HG02852 (cell line): ENCODE results near the gene LRRK1.

Experiments used
- ATAC-seq: cut with Tn5 transposase; IDR thresholded peaks from one replicate; pipeline ENCODE4 v1.9.1; 2021; ENCODE audit warnings: mild to moderate bottlenecking, moderate library complexity; ENCODE audit not compliant: unreplicated experiment

Gene LRRK1

DNA sequence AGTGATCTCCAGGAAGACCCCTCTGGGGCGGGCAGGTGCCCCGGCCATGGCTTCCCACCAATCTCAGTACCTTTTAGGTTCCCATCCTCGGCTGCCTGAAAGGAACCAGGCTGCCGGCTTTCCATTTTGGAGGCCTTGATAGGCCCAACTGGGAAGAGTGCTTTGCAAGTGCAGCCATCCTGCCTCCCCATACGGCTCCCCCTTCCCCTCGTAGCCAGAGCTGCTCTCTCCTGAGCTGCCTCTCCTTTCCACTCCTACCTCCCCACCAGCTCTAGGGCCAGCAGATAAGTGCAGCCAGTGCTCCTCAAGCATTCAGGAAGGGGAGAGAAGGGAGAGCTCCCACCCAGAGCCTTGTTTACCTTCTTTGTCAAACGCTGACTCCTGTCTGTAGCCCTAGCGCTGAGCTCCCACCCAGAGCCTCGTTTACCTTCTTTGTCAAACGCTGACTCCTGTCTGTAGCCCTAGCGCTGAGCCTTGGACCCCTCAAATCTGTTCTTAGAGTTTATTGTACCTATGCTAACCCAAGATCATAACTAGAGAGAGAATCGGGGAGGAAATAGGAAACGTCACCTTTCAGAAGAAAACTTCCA is 133.0 kb downstream of the LRRK1 start:
- no peak for ATAC-seq

GRCh38 chr15:101052681-101053121 is 133.5 kb downstream of the LRRK1 start:
- no peak for ATAC-seq

- no peak for ATAC-seq
These were observed 134.1 kb downstream of the LRRK1 start for GRCh38 chr15:101053261-101053660.

DNA sequence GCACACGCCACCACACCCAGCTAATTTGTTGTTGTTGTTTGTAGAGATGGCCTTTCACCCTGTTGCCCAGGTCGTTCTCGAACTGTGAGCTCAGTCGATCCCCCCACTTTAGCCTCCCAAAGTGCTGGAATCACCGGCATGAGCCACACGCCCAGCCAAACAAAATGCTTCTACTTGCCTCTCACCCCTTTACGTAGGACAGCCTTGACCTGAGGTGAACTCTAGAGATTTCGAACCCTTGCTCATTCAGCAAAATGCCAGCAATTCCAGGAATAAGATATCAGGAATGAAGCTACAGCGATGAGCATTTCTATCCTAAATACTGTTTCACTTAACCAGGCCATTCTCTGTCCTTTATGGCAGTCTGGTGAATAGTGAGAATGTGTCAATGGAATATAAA is 135.0 kb downstream of the LRRK1 start:
- ATAC-seq = no peak

- ATAC-seq = no peak
These were observed 135.8 kb downstream of the LRRK1 start for GRCh38 chr15:101054991-101055390.

DNA sequence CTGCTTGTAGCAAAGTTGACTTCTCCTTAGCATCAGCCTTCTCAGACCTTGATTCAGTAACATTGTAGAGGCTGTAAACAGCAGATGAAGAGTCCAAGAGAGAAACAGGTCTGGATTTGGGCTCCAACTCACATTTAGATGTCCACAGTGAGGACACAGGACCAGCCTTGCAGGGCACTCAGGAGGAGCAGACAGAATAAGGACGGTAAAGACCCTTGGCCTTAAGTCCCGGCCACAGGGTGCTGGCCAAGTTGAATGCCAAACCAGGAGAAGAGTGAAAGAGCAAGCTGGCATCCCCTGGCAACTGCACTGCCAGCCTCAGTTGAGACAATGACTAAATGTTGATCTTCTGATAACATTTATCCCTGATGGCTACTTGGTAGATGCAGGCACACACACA is 136.3 kb downstream of the LRRK1 start:
- ATAC-seq = no peak

- ATAC-seq = no peak
These were observed 137.5 kb downstream of the LRRK1 start for GRCh38 chr15:101056366-101057334.

- no peak for ATAC-seq
These were observed 138.8 kb downstream of the LRRK1 start for GRCh38 chr15:101057841-101058407.

- no peak for ATAC-seq
These were observed 139.6 kb downstream of the LRRK1 start for GRCh38 chr15:101058735-101059134.

DNA sequence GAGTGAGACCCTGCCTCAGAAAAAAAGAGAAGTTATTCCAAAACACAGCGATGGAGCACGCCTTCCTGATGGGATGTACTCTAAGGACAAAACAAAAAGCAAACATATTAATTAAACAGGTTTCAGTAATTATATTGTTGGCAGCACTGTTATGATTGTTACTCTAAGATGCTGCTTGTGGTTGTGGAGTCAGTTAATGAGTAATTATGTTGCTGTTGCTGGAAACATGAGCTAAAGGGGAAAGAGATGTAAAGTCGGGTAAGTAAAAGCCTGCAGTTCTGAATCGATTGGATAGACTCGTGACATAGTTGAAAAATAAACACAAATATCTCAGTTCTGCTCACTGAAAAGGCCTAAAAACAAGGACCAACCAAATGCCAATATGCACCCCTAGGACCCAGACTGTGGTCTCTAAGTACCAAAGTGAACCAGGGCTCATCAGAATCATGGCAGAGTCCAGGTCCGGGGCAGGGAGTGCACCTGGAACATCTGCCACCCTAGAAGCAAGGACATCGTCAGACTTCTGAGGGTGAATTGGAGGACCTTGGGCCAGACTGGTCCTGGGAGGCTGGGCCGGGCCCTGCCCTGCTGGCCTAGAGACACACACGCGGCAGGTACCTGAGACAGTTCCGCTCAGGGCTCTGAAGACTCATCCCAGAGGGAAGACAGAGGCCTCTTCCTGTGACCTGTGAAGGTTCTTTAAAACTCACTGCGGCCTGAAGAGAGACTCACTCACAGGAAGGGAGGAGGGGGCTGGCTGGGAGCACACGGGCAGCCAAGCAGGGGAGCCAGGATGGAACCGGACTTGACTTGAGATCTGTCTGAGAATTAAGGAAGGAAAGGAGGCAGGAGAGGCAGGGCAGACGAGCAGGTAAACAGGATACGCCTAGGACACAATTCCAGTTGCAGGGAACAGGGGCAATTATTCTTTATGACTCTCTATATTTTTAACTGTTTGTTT is 140.5 kb downstream of the LRRK1 start:
- no peak for ATAC-seq

DNA sequence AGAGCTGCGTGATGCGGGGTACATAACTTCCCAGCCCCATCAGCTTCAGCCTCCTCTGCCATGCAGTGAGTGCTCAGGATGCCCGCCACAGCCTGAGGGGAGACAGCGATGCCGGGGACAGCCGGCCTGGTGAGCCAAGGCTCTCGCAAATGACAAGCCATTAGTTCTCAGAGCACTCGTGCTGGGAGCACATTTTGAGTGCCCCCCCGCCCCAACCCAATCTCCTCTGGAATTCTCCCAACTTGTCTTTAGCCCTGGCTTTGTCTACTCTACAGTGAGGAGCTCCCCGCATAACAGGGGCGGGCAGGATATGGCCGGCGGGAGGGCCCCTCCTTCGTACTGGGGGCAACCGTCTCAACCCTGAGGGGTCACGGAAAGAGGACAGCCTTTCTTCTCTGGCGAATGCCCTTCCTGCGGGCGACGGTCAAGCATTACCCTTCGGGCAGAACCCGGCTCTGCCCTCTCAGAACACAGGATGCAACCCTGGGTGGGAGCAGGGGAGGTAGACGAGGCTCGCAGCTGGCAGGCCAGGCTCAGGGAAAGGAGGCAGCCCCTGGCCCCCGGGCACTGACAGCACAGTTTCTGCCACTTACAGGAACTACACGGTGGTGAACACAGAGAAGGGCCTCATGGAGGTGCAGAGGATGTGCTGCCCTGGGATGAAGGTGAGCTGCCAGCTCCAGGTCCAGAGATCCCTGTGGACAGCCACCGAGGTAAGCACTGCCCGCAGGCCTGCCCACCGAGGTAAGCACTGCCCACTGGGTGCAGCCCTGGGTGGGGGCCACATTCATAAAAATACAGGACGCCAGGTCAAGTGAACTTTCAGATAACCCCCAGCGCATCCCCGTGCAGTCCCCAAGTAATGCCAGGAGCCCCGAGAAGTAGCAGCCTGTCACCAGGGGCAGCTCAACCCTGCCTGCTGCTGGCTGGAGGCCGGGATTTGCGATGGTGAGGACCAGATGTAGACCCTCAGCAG is 141.7 kb downstream of the LRRK1 start:
- no peak for ATAC-seq

DNA sequence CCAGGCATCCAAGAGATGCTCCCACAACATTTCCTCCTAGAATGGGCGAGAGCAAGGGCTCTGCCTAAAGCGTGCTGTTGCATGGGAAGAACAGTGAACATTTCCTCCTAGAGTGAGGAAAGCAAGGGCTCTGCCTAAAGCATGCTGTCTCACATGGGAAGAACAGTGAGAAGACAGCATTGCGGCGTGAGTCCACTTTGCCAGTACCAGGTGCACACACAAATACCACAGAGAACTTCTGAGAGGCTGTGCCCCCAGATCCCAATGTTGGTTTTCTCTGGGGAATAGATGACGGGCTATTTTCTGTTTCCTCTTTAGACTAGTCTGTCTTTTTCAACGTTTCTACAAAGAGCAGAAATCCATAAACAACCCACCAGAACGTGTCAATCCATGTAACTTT is 142.9 kb downstream of the LRRK1 start:
- ATAC-seq = no peak

GRCh38 chr15:101062471-101063171 is 143.5 kb downstream of the LRRK1 start:
- ATAC-seq = no peak

- ATAC-seq = no peak
These were observed 144.1 kb downstream of the LRRK1 start for GRCh38 chr15:101063212-101063611.

DNA sequence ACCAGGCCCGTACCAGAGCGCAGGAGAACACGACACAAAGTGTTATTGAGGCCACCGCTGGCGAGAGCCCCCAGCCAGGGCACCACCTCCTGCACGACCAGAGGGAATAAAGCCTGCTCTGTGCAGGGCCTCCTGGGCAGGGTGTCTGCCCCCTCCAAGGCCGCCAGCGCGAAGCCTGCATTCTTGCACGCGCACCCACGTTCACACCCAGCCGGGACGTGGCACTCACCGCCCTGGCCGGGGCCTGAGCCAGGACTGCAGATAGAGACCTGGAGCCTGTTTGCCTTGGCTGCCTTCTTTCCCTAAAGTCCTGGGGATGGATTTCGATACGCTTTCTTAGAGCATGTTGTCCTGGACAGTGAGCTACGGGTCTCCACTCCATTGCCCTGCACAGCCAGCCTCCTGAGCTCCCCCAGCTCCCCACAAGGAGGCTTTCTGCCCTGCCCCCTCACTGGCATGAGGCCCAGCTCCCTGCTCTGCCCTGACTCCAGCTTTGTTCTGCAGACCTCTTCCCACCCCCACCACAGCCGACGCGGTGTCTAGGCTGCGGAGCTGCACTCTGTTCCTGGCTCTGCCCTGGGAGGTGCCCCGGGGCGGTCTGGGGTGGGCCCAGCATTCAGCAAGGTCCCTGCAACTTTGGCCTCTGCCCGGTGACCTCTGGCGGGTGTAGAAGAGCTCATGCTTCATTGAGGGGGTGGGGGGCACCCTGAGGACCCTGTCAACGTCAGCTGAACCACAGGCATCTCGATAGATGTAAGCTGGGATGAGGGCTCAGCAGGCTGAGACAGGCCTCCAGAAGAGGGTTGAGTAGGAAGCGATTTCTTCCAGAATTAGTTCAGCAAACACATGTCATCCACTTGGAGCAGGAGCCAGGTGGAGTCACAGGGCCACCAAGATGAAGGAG is 145.0 kb downstream of the LRRK1 start:
- ATAC-seq = no peak

DNA sequence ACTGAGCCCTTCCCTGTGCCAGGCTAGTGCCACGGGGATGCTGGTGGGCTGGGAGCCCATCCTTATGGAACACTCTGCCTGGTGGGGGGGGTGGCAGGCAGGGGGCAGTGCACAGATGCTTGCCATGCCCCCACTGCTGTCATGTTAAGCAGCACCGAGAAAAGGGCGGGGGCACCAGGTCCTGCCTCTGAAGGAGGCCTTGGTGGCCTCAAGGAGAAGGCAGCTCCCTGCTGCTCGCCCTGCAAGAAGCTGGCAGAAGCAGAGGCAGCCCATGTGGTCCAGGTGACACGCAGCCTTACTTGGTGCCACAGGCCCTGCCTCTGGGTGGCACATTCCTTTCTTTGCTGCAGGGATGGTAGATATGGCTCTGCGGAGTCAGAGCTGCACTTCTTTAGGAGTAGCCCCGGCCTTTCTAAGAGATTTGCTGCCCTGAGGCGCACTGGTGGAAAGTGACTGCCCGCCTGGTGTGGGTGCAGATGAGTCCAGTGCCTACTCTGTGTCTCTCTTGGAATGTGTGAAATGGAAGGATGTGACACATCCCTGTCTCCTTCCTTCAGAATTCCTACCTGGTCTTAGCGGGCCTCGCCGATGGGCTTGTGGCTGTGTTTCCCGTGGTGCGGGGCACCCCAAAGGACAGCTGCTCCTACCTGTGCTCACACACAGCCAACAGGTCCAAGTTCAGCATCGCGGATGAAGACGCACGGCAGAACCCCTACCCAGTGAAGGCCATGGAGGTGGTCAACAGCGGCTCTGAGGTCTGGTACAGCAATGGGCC is 145.8 kb downstream of the LRRK1 start:
- no peak for ATAC-seq

- ATAC-seq = no peak
These were observed 146.5 kb downstream of the LRRK1 start for GRCh38 chr15:101065570-101066221.
